ENCODE measurements around the gene ZCCHC4. TPM values are rescaled to one million over a fixed set of nuclear protein-coding genes. Genes with fewer than 3 reads are reported as not detected.
A peak's percentile ranks its signal among the peaks of the same experiment; 100 is the strongest.

ZCCHC4 gene
- total and polyA plus RNA-seq, 7 donors, result 4.4 to 12.9 (median 6.6) TPM

DNA sequence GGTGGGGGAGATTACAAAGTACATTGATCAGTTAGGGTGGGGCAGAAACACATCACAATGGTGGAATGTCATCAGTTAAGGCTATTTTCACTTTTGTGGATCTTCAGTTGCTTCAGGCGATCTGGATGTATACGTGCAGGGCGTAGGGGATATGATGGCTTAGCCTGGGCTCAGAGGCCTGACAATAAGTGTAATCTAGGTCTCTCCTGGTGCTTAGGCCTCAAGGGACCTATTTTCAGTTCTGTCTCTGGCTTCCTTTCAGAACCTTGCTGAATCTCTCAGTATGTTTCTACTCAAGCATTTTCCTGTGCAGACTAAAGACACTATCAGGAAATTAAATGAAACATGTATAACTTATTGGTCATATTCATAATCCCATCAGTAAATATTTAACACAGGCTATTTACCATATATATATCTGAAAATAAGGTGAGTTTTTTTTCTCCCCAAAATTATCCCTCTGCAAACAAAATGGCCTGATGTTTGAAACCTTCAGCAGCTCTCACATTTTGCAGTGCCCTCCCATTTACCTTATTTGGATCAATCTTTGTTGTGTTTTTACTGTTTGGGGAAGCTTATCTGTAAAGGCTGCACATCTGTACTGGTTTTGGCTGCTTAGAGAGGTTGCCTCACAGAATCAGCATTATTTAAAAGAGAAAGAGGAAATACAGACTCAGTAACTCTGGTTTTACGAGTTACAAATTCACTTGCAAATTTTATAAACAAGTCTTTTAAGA lies 2.3 kb upstream of the ZCCHC4 start:
- WGBS, 3 donors, result 76 to 86% (median 81%) methylated on average over 4 of the region's 4 CpGs
- peaks cover 0 to 8% of the 10 kb centered on the region in 2 donors for H3K36me3 ChIP-seq (ENCODE audit: insufficient read depth in 1 of 2, low read depth in 1 of 2)
- no peaks in the 10 kb centered on the region for H3K9me3 ChIP-seq
- intact Hi-C loops (cut with DNase I), result loop anchor here (5.0 to 10.0 kb wide), 3 partner anchors 67 to 148 kb away; partner anchors contain the start of genes SEPSECS (in 2 of the 2) and ANAPC4 (in 1 of the 2)
- no peak overlapping the region for H3K4me3 ChIP-seq
- ATAC-seq (no peak), DNase-seq (no peak)
- H3K4me1 ChIP-seq, result peaks cover 9% of the 10 kb centered on the region
- no peaks in the 10 kb centered on the region for H3K27me3 ChIP-seq (ENCODE audit: insufficient read depth in 3 of 3, low read length in 2 of 3)
- H3K27ac ChIP-seq, result no peak overlapping the region
- TF ChIP-seq, protein P1, sequence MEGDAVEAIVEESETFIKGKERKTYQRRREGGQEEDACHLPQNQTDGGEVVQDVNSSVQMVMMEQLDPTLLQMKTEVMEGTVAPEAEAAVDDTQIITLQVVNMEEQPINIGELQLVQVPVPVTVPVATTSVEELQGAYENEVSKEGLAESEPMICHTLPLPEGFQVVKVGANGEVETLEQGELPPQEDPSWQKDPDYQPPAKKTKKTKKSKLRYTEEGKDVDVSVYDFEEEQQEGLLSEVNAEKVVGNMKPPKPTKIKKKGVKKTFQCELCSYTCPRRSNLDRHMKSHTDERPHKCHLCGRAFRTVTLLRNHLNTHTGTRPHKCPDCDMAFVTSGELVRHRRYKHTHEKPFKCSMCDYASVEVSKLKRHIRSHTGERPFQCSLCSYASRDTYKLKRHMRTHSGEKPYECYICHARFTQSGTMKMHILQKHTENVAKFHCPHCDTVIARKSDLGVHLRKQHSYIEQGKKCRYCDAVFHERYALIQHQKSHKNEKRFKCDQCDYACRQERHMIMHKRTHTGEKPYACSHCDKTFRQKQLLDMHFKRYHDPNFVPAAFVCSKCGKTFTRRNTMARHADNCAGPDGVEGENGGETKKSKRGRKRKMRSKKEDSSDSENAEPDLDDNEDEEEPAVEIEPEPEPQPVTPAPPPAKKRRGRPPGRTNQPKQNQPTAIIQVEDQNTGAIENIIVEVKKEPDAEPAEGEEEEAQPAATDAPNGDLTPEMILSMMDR (IDR thresholded peaks at IDR 0.05), result no peak

DNA sequence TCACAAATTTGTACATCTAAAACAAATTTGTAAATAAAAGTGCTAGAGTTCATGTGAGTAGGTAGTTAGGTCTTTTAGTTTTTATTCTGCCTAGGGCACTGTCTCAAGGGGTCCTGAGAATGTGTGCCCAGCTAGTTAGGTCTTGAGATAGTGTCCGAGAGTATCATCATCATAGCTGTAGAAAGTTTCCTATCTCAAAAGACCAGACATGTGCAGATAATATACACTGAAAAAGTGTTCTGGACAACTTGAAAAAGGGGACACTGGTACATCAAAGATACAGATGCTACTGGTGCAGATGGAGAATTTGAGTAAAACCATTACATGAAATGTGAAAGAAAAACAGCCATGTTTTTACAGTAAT lies 1.8 kb upstream of the ZCCHC4 start:
- DNase-seq, result no peak
- Histone ChIP-seq H3K27me3 (ENCODE audit: insufficient read depth in 3 of 3, low read length in 2 of 3) (no peaks in the 10 kb centered on the region), H3K36me3 (ENCODE audit: insufficient read depth in 1 of 2, low read depth in 1 of 2) (peaks cover 0 to 14% of the 10 kb centered on the region in 2 donors), H3K4me3 (no peak overlapping the region), H3K27ac (no peak overlapping the region), H3K4me1 (peaks cover 9% of the 10 kb centered on the region), H3K9me3 (no peaks in the 10 kb centered on the region)
- WGBS, 3 donors, result 85 to 88% (median 85%) methylated on average over 1 of the region's 1 CpG
- TF ChIP-seq, protein P1 (IDR thresholded peaks at IDR 0.05), result no peak
- intact Hi-C loops (cut with DNase I), result loop anchor here (5.0 to 10.0 kb wide), 3 partner anchors 67 to 148 kb away; partner anchors contain the start of genes SEPSECS (in 2 of the 2) and ANAPC4 (in 1 of the 2)
- no peak for ATAC-seq

DNA sequence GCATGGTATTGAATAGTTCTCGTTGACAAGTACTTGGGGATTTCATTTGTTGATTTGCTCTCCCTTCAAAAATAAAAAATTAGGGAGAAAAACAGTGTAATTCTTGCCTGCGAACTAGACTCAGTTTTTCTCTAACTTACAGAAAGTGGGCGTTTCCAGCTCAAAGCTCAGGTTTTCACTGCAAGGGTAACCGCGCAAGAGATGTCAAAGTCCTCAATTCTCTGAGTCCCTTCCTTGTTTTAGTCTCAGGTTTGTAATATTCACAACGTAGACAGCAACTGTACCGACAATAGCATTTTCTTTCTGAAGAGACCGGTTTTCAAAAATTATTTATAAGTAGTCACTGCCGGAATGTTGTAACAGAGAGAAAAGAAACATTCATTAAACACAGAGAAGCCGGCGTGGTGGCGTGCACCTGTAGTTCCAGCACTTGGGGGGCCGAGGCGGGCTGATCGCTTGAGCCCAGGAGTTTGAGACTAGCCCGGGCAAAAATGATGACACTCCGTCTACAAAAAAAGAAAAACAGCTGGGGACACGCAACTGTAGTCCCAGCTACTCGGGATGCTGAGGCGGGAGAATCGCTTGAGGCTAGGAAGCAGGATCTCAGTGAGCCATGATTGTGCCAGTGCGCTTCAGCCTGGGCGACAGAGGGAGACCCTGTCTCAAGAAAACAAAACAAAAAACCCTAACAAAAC lies 774 bp downstream of the ZCCHC4 start:
- peaks cover 9% of the 10 kb centered on the region for H3K4me1 ChIP-seq
- H3K36me3 ChIP-seq (ENCODE audit: insufficient read depth in 1 of 2, low read depth in 1 of 2), result peaks cover 0 to 30% of the 10 kb centered on the region in 2 donors
- no peaks in the 10 kb centered on the region for H3K9me3 ChIP-seq
- H3K4me3 ChIP-seq, result peak overlapping the region; percentile 90
- peak overlapping the region; percentile 70 for H3K27ac ChIP-seq
- ATAC-seq (no peak), DNase-seq (no peak)
- TF ChIP-seq, protein P1 (IDR thresholded peaks at IDR 0.05), result no peak
- intact Hi-C loops (cut with DNase I), result loop anchor here (5.0 to 10.0 kb wide), 3 partner anchors 64 to 151 kb away; partner anchors contain the start of genes SEPSECS (in 2 of the 2) and ANAPC4 (in 1 of the 2)
- H3K27me3 ChIP-seq (ENCODE audit: insufficient read depth in 3 of 3, low read length in 2 of 3), result no peaks in the 10 kb centered on the region
- WGBS, 3 donors, result 14 to 23% (median 14%) methylated on average over 23 of the region's 23 CpGs

DNA sequence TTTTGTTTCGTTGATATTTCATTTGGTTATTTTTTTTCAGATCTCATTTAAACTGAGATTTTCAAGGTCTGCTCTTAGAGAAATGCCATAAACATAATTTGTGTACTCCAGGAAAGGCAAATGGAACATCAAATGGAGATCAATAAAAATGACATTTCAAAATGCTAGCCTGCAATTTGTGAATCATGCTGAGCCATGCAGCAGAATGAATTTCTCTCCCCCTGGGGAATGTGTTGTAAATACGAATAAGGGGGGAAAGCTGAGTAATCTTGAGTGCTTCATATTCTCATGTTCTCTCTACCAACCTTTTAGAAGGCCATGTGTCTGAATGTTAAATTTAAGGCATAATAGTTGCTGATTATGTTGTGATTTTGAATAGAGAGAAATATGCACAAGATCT lies 7.8 kb downstream of the ZCCHC4 start:
- H3K36me3 ChIP-seq (ENCODE audit: insufficient read depth in 1 of 2, low read depth in 1 of 2), result peaks cover 0 to 63% of the 10 kb centered on the region in 2 donors
- TF ChIP-seq, protein P1 (IDR thresholded peaks at IDR 0.05), result no peak
- no peaks in the 10 kb centered on the region for H3K4me1 ChIP-seq
- H3K27ac ChIP-seq, result no peak overlapping the region
- no peaks in the 10 kb centered on the region for H3K27me3 ChIP-seq (ENCODE audit: insufficient read depth in 3 of 3, low read length in 2 of 3)
- intact Hi-C loops (cut with DNase I), result no loop called here
- WGBS, 3 donors, result 65 to 78% (median 65%) methylated on average over 2 of the region's 2 CpGs
- no peaks in the 10 kb centered on the region for H3K9me3 ChIP-seq
- ATAC-seq (no peak), DNase-seq (no peak)
- H3K4me3 ChIP-seq, result no peak overlapping the region
